SK-N-SH (cell line): Measurements from ENCODE around the gene DMRTC1B. TPM values are rescaled to one million over a fixed set of nuclear protein-coding genes. Genes with fewer than 3 reads are reported as not detected.
"Not testable (repeated sequence)": the region's sequence is repeated elsewhere in the genome, so short reads cannot be mapped to it uniquely, and the experiment has no call there.

Source experiments
- CTCF ChIA-PET: fragments of 300-600, 350-600 bp; formaldehyde crosslinking; extraction: SDS; loops from one replicate; lab custom pipeline; 2021; lab: Yijun Ruan, JAX
- POLR2A ChIA-PET: fragments of 350-600 bp; sonication (Branson Sonifier 250); formaldehyde crosslinking; extraction: SDS; loops from one replicate; lab custom pipeline; 2020; ENCODE audit warnings: antibody characterized with exemption, inconsistent platforms; lab: Yijun Ruan, JAX
- DNase-seq: peaks from one replicate; pipeline ENCODE4 v3.0.0; 2012
- H2AFZ ChIP-seq: fragments of 200-600 bp; sonication (generic); 2 replicates; pipeline ENCODE4 v1.8.1; 2016; ENCODE audit warnings: antibody characterized with exemption, mild to moderate bottlenecking, low read depth
- H3F3A ChIP-seq: fragments of 200-600 bp; sonication (generic); replicated peaks from 2 replicates; pipeline ENCODE3; 2016; ENCODE audit warnings: antibody characterized with exemption, mild to moderate bottlenecking; ENCODE audit not compliant: insufficient read depth
- H3K27ac ChIP-seq, 2 experiments: fragments of 200-500 bp in 1 of 2; fragments of 200-600 bp in 1 of 2; sonication (Bioruptor generic) in 1 of 2; sonication (generic), shearing (Covaris generic) in 1 of 2; 2 replicates each; pipeline versions ENCODE4 v1.5.1 to v1.6.1; 2014 to 2016; ENCODE audit warnings: low read depth in 2 of 2, inconsistent platforms in 1 of 2, low read length in 1 of 2, mild to moderate bottlenecking in 1 of 2, mixed read lengths in 1 of 2
- H3K27me3 ChIP-seq: fragments of 200-600 bp; sonication (generic), shearing (Covaris generic); 2 replicates; pipeline ENCODE4 v1.6.1; 2016; ENCODE audit warnings: mixed run types; ENCODE audit not compliant: insufficient read depth
- H3K36me3 ChIP-seq, 2 experiments: fragments of 200-500 bp in 1 of 2; fragments of 200-600 bp in 1 of 2; sonication (Bioruptor generic) in 1 of 2; sonication (generic) in 1 of 2; replicated peaks in 1 of 2; 2 replicates each; pipeline versions ENCODE3 to v1.5.1; 2014 to 2016; ENCODE audit warnings: low read length in 1 of 2, mild to moderate bottlenecking in 1 of 2; ENCODE audit not compliant: insufficient read depth in 2 of 2, control insufficient read depth in 1 of 2
- H3K4me1 ChIP-seq, 2 experiments: fragments of 200-500 bp in 1 of 2; fragments of 200-600 bp in 1 of 2; sonication (Bioruptor generic) in 1 of 2; sonication (generic), shearing (Covaris generic) in 1 of 2; 2 replicates each; pipeline versions ENCODE4 v1.5.1 to v1.6.1; 2014 to 2016; ENCODE audit warnings: low read depth in 1 of 2, low read length in 1 of 2, mixed run types in 1 of 2; ENCODE audit not compliant: insufficient read depth in 2 of 2, control insufficient read depth in 1 of 2
- H3K4me2 ChIP-seq: fragments of 200-600 bp; sonication (generic), shearing (Covaris generic); 2 replicates; pipeline ENCODE4 v1.6.1; 2017; ENCODE audit warnings: mixed run types
- H3K4me3 ChIP-seq, 2 experiments: fragments of 200-500 bp in 1 of 2; fragments of 200-600 bp in 1 of 2; sonication (Bioruptor generic) in 1 of 2; sonication (generic), shearing (Covaris generic) in 1 of 2; 2 replicates each; pipeline versions ENCODE4 v1.5.1 to v1.8.1; 2014 to 2016; ENCODE audit warnings: low read depth in 2 of 2, inconsistent platforms in 1 of 2, low read length in 1 of 2, mild to moderate bottlenecking in 1 of 2, mixed read lengths in 1 of 2, moderate library complexity in 1 of 2
- H3K79me2 ChIP-seq: fragments of 200-600 bp; sonication (generic); 2 replicates; pipeline ENCODE4 v1.8.1; 2017; ENCODE audit warnings: mild to moderate bottlenecking; ENCODE audit not compliant: insufficient read depth
- H3K9ac ChIP-seq: fragments of 200-600 bp; sonication (generic); 2 replicates; pipeline ENCODE4 v1.6.1; 2017; ENCODE audit warnings: mixed run types
- H3K9me2 ChIP-seq: fragments of 200-600 bp; sonication (generic); 2 replicates; pipeline ENCODE4 v1.6.1; 2017; ENCODE audit warnings: mixed run types
- H3K9me3 ChIP-seq: fragments of 200-600 bp; sonication (generic); 2 replicates; pipeline ENCODE4 v1.6.1; 2017; ENCODE audit warnings: mixed run types, mild to moderate bottlenecking, moderate library complexity
- H4K20me1 ChIP-seq: fragments of 200-600 bp; sonication (generic); 2 replicates; pipeline ENCODE4 v1.6.1; 2017; ENCODE audit warnings: mild to moderate bottlenecking, mixed run types; ENCODE audit not compliant: insufficient read depth
- WGBS: methylation state at CpG from one replicate; pipeline ENCODE4 v1.1.6; 2017; ENCODE audit warnings: low lambda C conversion rate; 5-methylcytosine and 5-hydroxymethylcytosine counted together
- polyA plus RNA-seq, 3 experiments: library from polyadenylated mRNA; depleted of rRNA; stranded (reverse); fragments of >200 nt; gene quantifications; 2 replicates each; pipeline ENCODE4 v1.2.3, GENCODE V29; 2012
- small RNA-seq, 7 experiments: library from RNA; depleted of rRNA; stranded (forward); fragments of <200 nt; gene quantifications; one replicate each; pipeline ENCODE3, GENCODE V24; 2012

DMRTC1B gene
- polyA plus RNA-seq, 1 of the 3 experiments (the other 2 are of a cell fraction), result not detected

- CTCF ChIA-PET, H3K4me1 ChIP-seq, H3K36me3 ChIP-seq, H3K4me3 ChIP-seq, POLR2A ChIA-PET, H4K20me1 ChIP-seq, H3K27ac ChIP-seq, H3K27me3 ChIP-seq, H3K79me2 ChIP-seq, DNase-seq, H3F3A ChIP-seq, H3K9ac ChIP-seq, H2AFZ ChIP-seq, H3K9me2 ChIP-seq, H3K4me2 ChIP-seq, H3K9me3 ChIP-seq: not testable (repeated sequence)
- no CpG with 5 or more reads among the region's 2 CpGs for WGBS
Observed at GRCh38 chrX:72837532-72837931, 60.8 kb downstream of the DMRTC1B start.

GRCh38 chrX:72882898-72883297 lies 106.2 kb downstream of the DMRTC1B start:
- H3K9me3 ChIP-seq, H3K4me2 ChIP-seq, H3K4me1 ChIP-seq, CTCF ChIA-PET, H3K36me3 ChIP-seq, H4K20me1 ChIP-seq, H3K79me2 ChIP-seq, POLR2A ChIA-PET, H2AFZ ChIP-seq, DNase-seq, H3K27me3 ChIP-seq, H3K9ac ChIP-seq, H3K9me2 ChIP-seq, H3F3A ChIP-seq, H3K4me3 ChIP-seq, H3K27ac ChIP-seq: not testable (repeated sequence)
- WGBS, result no CpG with 5 or more reads among the region's 2 CpGs

GRCh38 chrX:72889740-72890139 lies 113.0 kb downstream of the DMRTC1B start:
- CTCF ChIA-PET, H3K79me2 ChIP-seq, H3K36me3 ChIP-seq, H2AFZ ChIP-seq, H3K9me2 ChIP-seq, POLR2A ChIA-PET, H3K27me3 ChIP-seq, H4K20me1 ChIP-seq, DNase-seq, H3K4me2 ChIP-seq, H3F3A ChIP-seq, H3K4me3 ChIP-seq, H3K27ac ChIP-seq, H3K9ac ChIP-seq, H3K9me3 ChIP-seq, H3K4me1 ChIP-seq: not testable (repeated sequence)
- WGBS, result no CpG with 5 or more reads among the region's 14 CpGs

Small RNAs within 50 kb of the gene (small RNA-seq; reads per million reads assigned to genes)
- 0 to 4.2 (median 0) reads per million in 7 experiments for gene RNU1-112P

Other genes starting within 250 kb of the DMRTC1B start
- gene HDAC8, start 204.0 kb upstream of the DMRTC1B start, polyA plus RNA-seq (2012; rRNA removed), result 30.6 and 38.7 TPM in 2 replicates
- 4.8 and 6.2 TPM in 2 replicates for gene PHKA1, start 62.6 kb upstream of the DMRTC1B start, polyA plus RNA-seq (2012; rRNA removed)
- gene FAM236B, start 5.8 kb downstream of the DMRTC1B start, polyA plus RNA-seq (2012; rRNA removed), result not detected in 2 replicates
- not detected in 2 replicates for gene FAM236D, start 31.3 kb downstream of the DMRTC1B start, polyA plus RNA-seq (2012; rRNA removed)
- not detected in 2 replicates for gene FAM236C, start 135.7 kb downstream of the DMRTC1B start, polyA plus RNA-seq (2012; rRNA removed)
- gene FAM236A, start 161.3 kb downstream of the DMRTC1B start, polyA plus RNA-seq (2012; rRNA removed), result not detected in 2 replicates
- gene DMRTC1, start 166.9 kb downstream of the DMRTC1B start, polyA plus RNA-seq (2012; rRNA removed), result not detected in 2 replicates
- gene PABPC1L2B, start 226.0 kb downstream of the DMRTC1B start, polyA plus RNA-seq (2012; rRNA removed), result 0.05 TPM in 2 replicates